Measurements from ENCODE around the gene ACE.

Gene ACE

DNA sequence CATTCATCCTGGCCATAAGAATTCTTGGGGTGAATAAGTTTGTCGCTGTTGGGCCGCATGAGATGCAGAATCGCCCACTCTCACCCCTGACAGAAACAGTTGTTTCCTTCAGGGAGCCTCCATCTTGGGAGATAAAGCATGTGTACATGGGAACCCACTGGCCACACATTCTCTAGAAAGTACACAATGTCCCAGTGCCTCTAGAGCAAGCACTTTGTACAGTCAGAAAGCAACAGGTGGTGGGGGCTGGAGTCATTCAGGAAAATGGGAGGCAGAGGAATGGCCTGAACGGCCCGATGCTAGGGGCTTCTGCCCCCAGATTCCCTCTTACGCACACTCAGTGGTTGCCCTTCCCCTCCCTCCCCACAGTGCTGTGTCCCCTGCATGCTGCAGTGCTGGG, 16.1 kb downstream of the ACE start:
- no peak for FAIRE-seq

- FAIRE-seq = no peak
These were observed 16.6 kb downstream of the ACE start for GRCh38 chr17:63493411-63493810.

- no peak for FAIRE-seq
These were observed 17.6 kb downstream of the ACE start for GRCh38 chr17:63494300-63494928.

- no peak for FAIRE-seq
These were observed 18.6 kb downstream of the ACE start for GRCh38 chr17:63495491-63495890.

DNA sequence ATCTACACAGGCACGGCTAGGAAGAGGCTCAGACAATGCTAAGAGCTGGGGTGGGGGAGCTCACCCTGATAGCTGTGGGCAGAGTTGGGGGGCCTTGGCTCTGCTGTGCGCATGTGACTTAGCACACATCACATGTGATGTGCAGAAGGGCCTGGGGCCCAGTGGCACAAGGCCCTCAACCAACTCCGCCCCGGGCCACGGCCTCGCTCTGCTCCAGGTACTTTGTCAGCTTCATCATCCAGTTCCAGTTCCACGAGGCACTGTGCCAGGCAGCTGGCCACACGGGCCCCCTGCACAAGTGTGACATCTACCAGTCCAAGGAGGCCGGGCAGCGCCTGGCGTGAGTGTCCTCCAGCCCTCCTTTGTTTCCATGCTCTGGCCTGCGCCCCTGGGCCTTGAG, 19.3 kb downstream of the ACE start:
- FAIRE-seq = no peak

- FAIRE-seq = no peak
These were observed 20.0 kb downstream of the ACE start for GRCh38 chr17:63496663-63497400.

GRCh38 chr17:63497708-63498483, 21.0 kb downstream of the ACE start:
- no peak for FAIRE-seq

DNA sequence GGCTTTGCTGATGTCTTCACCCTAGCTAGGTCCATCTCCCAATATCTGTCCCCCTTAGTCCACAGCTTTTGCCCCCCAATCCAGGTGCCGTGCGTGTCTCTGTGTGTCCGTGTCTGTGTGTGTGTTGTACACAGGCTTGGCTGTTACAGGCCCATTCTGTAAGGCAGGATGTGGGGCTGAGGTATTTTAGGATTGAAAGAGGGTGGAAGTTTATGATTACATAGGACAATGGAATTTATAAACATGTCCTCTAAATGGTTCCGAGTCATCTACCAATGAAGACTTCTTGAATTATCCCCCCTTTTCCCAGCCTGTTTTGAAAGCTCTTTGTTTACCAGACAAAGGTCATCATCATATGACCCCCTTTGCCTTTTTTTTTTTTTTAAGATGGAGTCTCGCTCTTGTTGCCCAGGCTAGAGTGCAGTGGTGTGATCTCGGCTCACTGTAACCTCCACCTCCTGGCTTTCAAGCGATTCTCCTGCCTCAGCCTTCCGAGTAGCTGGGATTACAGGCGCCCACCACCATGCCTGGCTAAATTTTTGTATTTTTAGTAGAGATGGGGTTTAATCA, 21.9 kb downstream of the ACE start:
- FAIRE-seq = no peak

DNA sequence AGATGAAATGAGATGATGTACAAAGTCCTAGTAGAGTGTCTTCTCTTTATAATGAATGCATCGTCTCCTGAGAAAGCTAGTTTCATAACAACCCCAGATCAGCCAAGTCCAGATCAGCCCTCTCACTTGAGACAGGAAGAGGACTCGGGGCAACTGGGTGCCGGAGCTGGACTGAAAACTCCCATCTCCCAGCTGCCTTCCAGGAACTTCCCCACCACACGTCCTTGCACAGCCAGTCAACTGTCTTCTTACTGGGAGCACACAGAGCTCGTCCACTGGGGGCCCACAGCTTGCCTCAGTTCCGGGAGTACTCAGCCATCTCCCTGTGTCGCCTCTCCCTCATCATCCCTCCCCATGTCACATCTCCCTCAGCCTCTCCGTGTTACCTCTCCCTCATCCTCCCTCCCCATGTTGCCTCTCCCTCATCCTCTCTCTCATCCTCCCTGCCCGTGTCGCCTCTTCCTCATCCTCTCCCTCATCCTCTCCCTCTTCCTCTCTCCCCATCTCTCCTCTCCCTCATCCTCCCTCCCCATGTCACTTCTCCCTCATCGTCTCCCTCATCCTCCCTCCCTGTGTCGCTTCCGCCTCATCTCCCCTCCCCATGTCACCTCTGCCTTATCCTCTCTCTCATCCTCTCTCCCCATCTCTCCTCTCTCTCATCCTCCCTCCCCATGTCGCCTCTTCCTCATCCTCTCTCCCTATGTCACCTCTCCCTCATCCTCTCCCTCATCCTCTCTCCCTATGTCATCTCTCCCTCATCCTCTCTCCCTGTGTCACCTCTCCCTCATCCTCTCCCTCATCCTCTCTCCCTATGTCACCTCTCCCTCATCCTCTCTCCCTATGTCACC, 23.9 kb downstream of the ACE start:
- no peak for FAIRE-seq

DNA sequence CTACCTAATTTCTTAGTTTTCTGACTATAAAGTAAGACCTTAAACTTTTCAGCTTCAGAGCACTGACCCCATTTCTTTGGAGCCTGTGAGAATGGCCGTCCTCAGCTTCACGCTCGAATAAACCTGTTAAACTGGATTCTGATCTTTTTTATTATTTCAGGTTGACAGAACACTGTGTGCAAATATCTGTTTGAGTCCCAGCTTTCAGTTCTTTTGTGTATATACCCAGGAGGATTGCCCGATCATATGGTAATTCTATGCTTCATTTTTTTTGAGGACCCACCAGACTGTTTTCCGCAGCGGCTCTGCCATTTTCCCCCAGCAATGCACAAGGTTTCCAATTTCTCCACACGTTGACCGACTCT, 26.5 kb downstream of the ACE start:
- no peak for FAIRE-seq

DNA sequence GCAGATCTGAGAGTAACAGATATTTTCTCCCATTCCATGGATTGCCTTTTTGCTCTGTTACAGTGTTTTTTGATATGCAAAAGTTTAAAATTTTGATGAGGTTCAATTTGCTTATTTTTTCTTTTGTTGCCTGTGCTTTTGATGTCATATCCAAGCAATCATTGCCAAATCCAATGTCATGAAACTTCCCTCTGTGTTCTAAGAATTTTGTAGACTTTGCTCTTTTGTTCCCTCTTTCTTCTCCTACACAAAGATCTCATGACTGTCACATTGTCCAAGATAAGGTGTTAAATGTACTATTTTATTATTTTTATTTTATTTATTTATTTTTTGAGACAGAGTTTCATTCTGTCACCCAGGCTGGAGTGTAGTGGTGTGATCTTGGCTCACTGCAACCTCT, 27.4 kb downstream of the ACE start:
- no peak for FAIRE-seq

GRCh38 chr17:63505341-63505740, 28.5 kb downstream of the ACE start:
- no peak for FAIRE-seq

- FAIRE-seq = no peak
These were observed 29.8 kb downstream of the ACE start for GRCh38 chr17:63506627-63507026.

- no peak for FAIRE-seq
These were observed 34.5 kb downstream of the ACE start for GRCh38 chr17:63511331-63511730.

DNA sequence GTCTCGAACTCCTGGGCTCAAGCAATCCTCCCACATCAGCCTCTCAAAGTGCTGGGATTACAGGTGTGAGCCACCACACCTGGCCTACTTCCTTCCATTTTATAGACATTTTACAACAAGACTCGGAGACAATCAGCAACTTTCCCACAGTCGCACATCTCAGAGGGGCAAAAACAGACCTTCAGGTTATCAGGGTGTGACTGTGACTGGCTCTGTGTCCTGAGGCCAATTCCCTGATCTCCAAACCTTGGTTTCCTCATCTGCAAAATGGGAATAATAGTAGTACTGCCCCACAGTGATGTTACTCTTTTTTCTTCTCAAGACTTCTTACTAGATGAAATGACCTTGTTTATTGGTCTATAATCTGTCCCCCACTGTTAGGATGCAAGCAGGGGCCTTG, 35.5 kb downstream of the ACE start:
- no peak for FAIRE-seq

GRCh38 chr17:63512896-63513644, 36.2 kb downstream of the ACE start:
- FAIRE-seq = no peak

- FAIRE-seq = no peak
These were observed 37.6 kb downstream of the ACE start for GRCh38 chr17:63514477-63514876.

DNA sequence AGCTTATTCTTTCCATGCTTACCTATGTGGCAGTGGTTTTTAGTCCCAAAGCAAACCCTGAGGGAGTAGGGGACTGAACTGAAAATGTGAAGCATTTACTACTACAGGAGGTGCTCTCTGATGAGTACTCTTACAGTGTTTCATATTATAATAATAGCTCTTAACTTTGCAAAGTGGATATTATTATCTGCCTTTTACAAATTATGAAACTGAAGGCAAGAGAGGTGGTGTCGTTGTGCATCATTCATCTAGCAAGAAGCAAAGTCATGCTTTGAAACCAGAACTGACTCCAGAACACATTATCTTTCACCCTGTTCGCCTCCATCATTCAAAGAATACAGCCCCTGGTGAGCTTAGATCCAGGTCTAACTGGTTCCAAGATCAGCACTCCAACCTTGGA, 38.1 kb downstream of the ACE start:
- FAIRE-seq = no peak

DNA sequence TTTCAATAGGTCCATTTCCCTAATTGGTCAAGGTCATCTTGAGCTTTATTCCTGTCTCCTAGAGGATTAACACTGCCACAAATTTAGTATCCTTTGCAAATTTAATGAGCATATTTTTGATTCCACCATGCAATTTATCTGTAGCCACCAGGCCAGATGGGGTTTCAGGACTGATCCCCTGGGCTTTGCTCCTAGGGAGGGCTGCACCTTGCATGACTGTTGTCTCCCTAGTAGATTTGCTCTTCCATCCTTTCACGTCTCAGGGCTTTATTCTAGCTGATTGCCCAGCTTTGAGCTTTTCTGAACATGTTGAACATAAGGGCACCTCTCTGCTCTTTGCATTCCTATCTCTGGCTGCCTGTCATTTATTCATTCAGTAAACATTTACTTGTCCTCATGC, 38.6 kb downstream of the ACE start:
- no peak for FAIRE-seq

DNA sequence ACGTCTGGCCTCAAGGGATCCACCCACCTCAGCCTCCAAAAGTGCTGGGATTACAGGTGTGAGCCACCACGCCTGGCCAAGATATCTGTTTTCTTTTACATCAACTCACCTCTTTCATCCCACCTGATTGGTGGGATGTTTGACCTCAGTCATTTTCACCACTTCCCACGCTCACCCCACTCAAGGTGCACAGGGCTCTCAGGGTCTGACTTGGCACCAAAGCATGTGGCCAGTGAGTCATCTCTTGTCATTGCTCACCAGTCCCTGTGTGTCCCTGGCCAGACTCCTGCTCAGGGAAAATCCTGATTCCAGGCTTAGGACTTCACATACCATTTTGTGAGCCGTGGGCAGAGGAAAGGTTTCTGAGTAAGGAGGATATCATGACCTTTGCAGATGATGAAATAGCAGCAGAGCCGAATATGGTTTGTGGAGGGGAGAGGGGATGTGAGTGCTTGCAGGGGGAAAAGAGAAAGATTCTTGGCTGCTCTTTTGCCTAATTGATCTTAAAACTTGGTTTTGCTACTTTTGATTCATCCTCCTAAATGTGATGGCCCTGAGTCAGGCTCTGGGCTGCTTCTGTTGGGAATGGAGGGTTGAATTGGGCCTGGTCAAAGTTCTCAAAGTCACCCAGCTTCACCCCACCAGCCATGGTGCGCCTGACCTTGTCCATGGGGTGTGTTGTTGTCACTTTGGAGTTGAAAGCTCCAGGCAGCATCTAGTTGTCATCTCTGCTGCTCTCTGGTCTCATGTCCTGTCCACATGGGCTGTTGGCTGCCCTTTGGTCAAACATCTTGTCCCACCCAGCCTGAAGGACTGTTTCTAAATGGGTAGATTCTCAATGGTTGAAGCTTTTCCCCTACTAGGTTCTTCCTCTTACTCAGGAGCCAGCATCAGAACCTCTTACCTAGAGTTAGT, 40.3 kb downstream of the ACE start:
- FAIRE-seq = no peak
